H9 (cell line): Measurements from ENCODE around the gene MGRN1. TPM values are rescaled to one million over a fixed set of nuclear protein-coding genes. Genes with fewer than 3 reads are reported as not detected.

Experiments used
- DNase-seq: peaks from one replicate; pipeline ENCODE4 v3.0.0-alpha.2; 2017
- H2AFZ ChIP-seq: one replicate; pipeline ENCODE4 v1.6.1; 2013; ENCODE audit warnings: mild to moderate bottlenecking, low read length, control low read depth, moderate library complexity
- H2AK5ac ChIP-seq: 2 replicates; pipeline ENCODE4 v1.6.1; 2013; ENCODE audit warnings: low read length, control low read depth, mixed read lengths; ENCODE audit not compliant: insufficient read length
- H2BK120ac ChIP-seq: one replicate; pipeline ENCODE4 v1.6.1; 2013; ENCODE audit warnings: low read depth, mild to moderate bottlenecking, low read length, control low read depth, inconsistent platforms; ENCODE audit not compliant: poor library complexity, severe bottlenecking
- H2BK12ac ChIP-seq: 2 replicates; pipeline ENCODE4 v1.6.1; 2013; ENCODE audit warnings: low read length, control low read depth, mixed read lengths, low read depth; ENCODE audit not compliant: insufficient read length
- H2BK15ac ChIP-seq: 2 replicates; pipeline ENCODE4 v1.6.1; 2013; ENCODE audit warnings: low read depth, low read length, control low read depth
- H2BK20ac ChIP-seq: one replicate; pipeline ENCODE4 v1.6.1; 2013; ENCODE audit warnings: low read depth, mild to moderate bottlenecking, low read length, control low read depth, inconsistent platforms; ENCODE audit not compliant: poor library complexity, severe bottlenecking
- H2BK5ac ChIP-seq: 2 replicates; pipeline ENCODE4 v1.6.1; 2013; ENCODE audit warnings: low read length, control low read depth, mixed read lengths; ENCODE audit not compliant: insufficient read length
- H3K14ac ChIP-seq: 2 replicates; pipeline ENCODE4 v1.6.1; 2013; ENCODE audit warnings: low read length, control low read depth; ENCODE audit not compliant: insufficient read depth
- H3K18ac ChIP-seq: 2 replicates; pipeline ENCODE4 v1.6.1; 2013; ENCODE audit warnings: low read depth, mild to moderate bottlenecking, mixed read lengths, low read length, control low read depth; ENCODE audit not compliant: insufficient read length
- H3K23ac ChIP-seq: 2 replicates; pipeline ENCODE4 v1.6.1; 2013; ENCODE audit warnings: low read length, control low read depth, mixed read lengths, low read depth; ENCODE audit not compliant: insufficient read length
- H3K23me2 ChIP-seq: 2 replicates; pipeline ENCODE4 v1.6.1; 2013; ENCODE audit warnings: low read depth, mild to moderate bottlenecking, mixed read lengths, low read length, control low read depth; ENCODE audit not compliant: insufficient read length, poor library complexity, severe bottlenecking
- H3K27ac ChIP-seq: 2 replicates; pipeline ENCODE4 v1.5.1; 2013; ENCODE audit warnings: low read length, control low read depth, mixed read lengths, low read depth; ENCODE audit not compliant: insufficient read length
- H3K27me3 ChIP-seq: 2 replicates; pipeline ENCODE4 v1.6.1; 2013; ENCODE audit warnings: low read length, control low read depth, inconsistent platforms; ENCODE audit not compliant: insufficient read depth
- H3K4ac ChIP-seq: 2 replicates; pipeline ENCODE4 v1.6.1; 2013; ENCODE audit warnings: low read depth, mild to moderate bottlenecking, control low read depth, inconsistent platforms, low read length, moderate library complexity
- H3K4me1 ChIP-seq: 2 replicates; pipeline ENCODE4 v1.6.1; 2013; ENCODE audit warnings: low read length, control low read depth, inconsistent platforms; ENCODE audit not compliant: insufficient read depth
- H3K4me2 ChIP-seq: 2 replicates; pipeline ENCODE4 v1.6.1; 2013; ENCODE audit warnings: low read length, control low read depth, mixed read lengths; ENCODE audit not compliant: insufficient read length, insufficient read depth
- H3K56ac ChIP-seq: 2 replicates; pipeline ENCODE4 v1.6.1; 2013; ENCODE audit warnings: low read depth, mild to moderate bottlenecking, mixed read lengths, low read length, control low read depth; ENCODE audit not compliant: insufficient read length
- H3K79me1 ChIP-seq: 2 replicates; pipeline ENCODE4 v1.6.1; 2013; ENCODE audit warnings: low read depth, mild to moderate bottlenecking, moderate library complexity, low read length, control low read depth, inconsistent platforms; ENCODE audit not compliant: insufficient read depth, poor library complexity, severe bottlenecking
- H3K79me2 ChIP-seq: 2 replicates; pipeline ENCODE4 v1.6.1; 2013; ENCODE audit warnings: low read length, control low read depth, inconsistent platforms; ENCODE audit not compliant: insufficient read depth
- H3K9ac ChIP-seq: 2 replicates; pipeline ENCODE4 v1.6.1; 2013; ENCODE audit warnings: low read length, control low read depth, mixed read lengths; ENCODE audit not compliant: insufficient read length; ENCODE audit errors: extremely low read depth
- H3K9me3 ChIP-seq: one replicate; pipeline ENCODE4 v1.6.1; 2013; ENCODE audit warnings: low read depth, low read length, inconsistent platforms; ENCODE audit not compliant: control insufficient read depth
- H3T11ph ChIP-seq: one replicate; pipeline ENCODE4 v1.6.1; 2013; ENCODE audit warnings: mild to moderate bottlenecking, low read length, control low read depth, inconsistent platforms
- H4K20me1 ChIP-seq: one replicate; pipeline ENCODE4 v1.6.1; 2013; ENCODE audit not compliant: control insufficient read depth, insufficient read length, insufficient read depth
- H4K5ac ChIP-seq: 2 replicates; pipeline ENCODE4 v1.6.1; 2013; ENCODE audit warnings: low read depth, mild to moderate bottlenecking, mixed read lengths, low read length, control low read depth; ENCODE audit not compliant: insufficient read length
- H4K8ac ChIP-seq: replicated peaks from 2 replicates; pipeline ENCODE4 v1.6.1; 2013; ENCODE audit warnings: low read length, control low read depth, mixed read lengths, low read depth; ENCODE audit not compliant: insufficient read length
- H4K91ac ChIP-seq: 2 replicates; pipeline ENCODE4 v1.6.1; 2013; ENCODE audit warnings: low read depth, mild to moderate bottlenecking, moderate library complexity, mixed read lengths, low read length, control low read depth; ENCODE audit not compliant: insufficient read length
- H3K27ac Mint-ChIP-seq, 3 experiments: 2 replicates in 2 of 3; 3 replicates in 1 of 3; pipeline ENCODE4 v1.8.0; 2020 to 2021; ENCODE audit warnings: mixed read lengths in 3 of 3, mild to moderate bottlenecking in 1 of 3, moderate library complexity in 1 of 3
- H3K27me3 Mint-ChIP-seq: 2 replicates; pipeline ENCODE4 v1.8.0; 2021; ENCODE audit warnings: low read depth, mild to moderate bottlenecking, moderate library complexity, mixed read lengths
- H3K36me3 Mint-ChIP-seq, 3 experiments: 2 replicates in 2 of 3; 3 replicates in 1 of 3; pipeline ENCODE4 v1.8.0; 2020 to 2021; ENCODE audit warnings: low read depth in 3 of 3, mixed read lengths in 3 of 3; ENCODE audit not compliant: insufficient read depth in 1 of 3
- H3K4me1 Mint-ChIP-seq, 2 experiments: 2 replicates each; pipeline ENCODE4 v1.8.0; 2020; ENCODE audit warnings: mixed read lengths in 2 of 2
- H3K4me3 Mint-ChIP-seq, 2 experiments: 2 replicates in 1 of 2; 3 replicates in 1 of 2; pipeline ENCODE4 v1.8.0; 2020 to 2021; ENCODE audit warnings: mild to moderate bottlenecking in 2 of 2, mixed read lengths in 2 of 2, moderate library complexity in 1 of 2
- H3K9me3 Mint-ChIP-seq, 2 experiments: 2 replicates in 1 of 2; 3 replicates in 1 of 2; pipeline ENCODE4 v1.8.0; 2020; ENCODE audit warnings: mild to moderate bottlenecking in 2 of 2, mixed read lengths in 2 of 2, moderate library complexity in 1 of 2
- CTCF ChIP-seq: fragments of 200-600 bp; sonication (generic); conservative IDR thresholded peaks from 3 replicates; pipeline ENCODE4 v1.8.0; 2021; ENCODE audit warnings: antibody characterized with exemption, mild to moderate bottlenecking
- WGBS: extraction: QIAGEN DNeasy Blood & Tissue Kit; methylation state at CpG from one replicate; pipeline ENCODE4 v1.1.7; 2013; ENCODE audit warnings: missing lambda C conversion rate, low lambda C conversion rate, mixed read lengths; ENCODE audit not compliant: insufficient read length; ENCODE audit errors: extremely low coverage; 5-methylcytosine and 5-hydroxymethylcytosine counted together
- total RNA-seq: library from RNA; stranded (reverse); gene quantifications from 2 replicates; pipeline ENCODE4 v1.2.1, GENCODE V29; 2021

MGRN1 gene
- total RNA-seq, 1 experiment from 2014 or later, result 91.6 TPM

- WGBS, result no CpG with 5 or more reads among the region's 31 CpGs
These were observed 65.5 kb downstream of the MGRN1 start for GRCh38 chr16:4689864-4690704.

More at GRCh38 chr16:4689864-4690704, 65.5 kb downstream of the MGRN1 start:
- no peak for DNase-seq
- Histone ChIP-seq H3K4me2 (no peak overlapping the region), H3K27me3 (no peaks in the 10 kb centered on the region), H3T11ph (no peak overlapping the region), H3K23me2 (peaks cover 3% of the 10 kb centered on the region), H3K18ac (no peak overlapping the region), H4K8ac (no peak overlapping the region), H3K56ac (no peak overlapping the region), H2BK120ac (no peak overlapping the region), H2AK5ac (no peak overlapping the region), H3K9me3 (no peaks in the 10 kb centered on the region), H3K4ac (no peak overlapping the region), H3K14ac (no peak overlapping the region), H2BK20ac (no peak overlapping the region), H2BK12ac (no peak overlapping the region), H4K5ac (no peak overlapping the region), H4K91ac (no peak overlapping the region), H3K4me1 (no peaks in the 10 kb centered on the region), H3K27ac (no peak overlapping the region), H3K9ac (no peak overlapping the region), H2BK15ac (no peak overlapping the region), H2BK5ac (no peak overlapping the region), H2AFZ (no peak overlapping the region), H4K20me1 (no peaks in the 10 kb centered on the region), H3K79me1 (no peaks in the 10 kb centered on the region), H3K79me2 (no peaks in the 10 kb centered on the region), H3K23ac (no peak overlapping the region)
- TF ChIP-seq CTCF, result no peak
- H3K27me3 Mint-ChIP-seq, result peaks cover 2% of the 10 kb centered on the region; the same call in 1 of the 2 replicates
- H3K4me1 Mint-ChIP-seq, result peaks cover 2 to 3% of the 10 kb centered on the region in 2 experiments; a peak in 2 of 4 replicates
- H3K27ac Mint-ChIP-seq, result peak overlapping the region in 1 of 3 experiments; percentile 23; a peak in 1 of 7 replicates
- no peak overlapping the region for H3K4me3 Mint-ChIP-seq
- no peaks in the 10 kb centered on the region for H3K9me3 Mint-ChIP-seq
- peaks cover 1 to 23% (median 22%) of the 10 kb centered on the region in 3 experiments; a peak in 6 of 7 replicates for H3K36me3 Mint-ChIP-seq
